Neural cell (in vitro differentiated cells): ENCODE results near the gene TMEM231. TPM values are rescaled to one million over a fixed set of nuclear protein-coding genes. Genes with fewer than 3 reads are reported as not detected.

ENCODE experiments used
- H2AFZ ChIP-seq: fragments of 200-600, 300-800 bp; sonication (generic), shearing (Covaris generic); 2 replicates; pipeline ENCODE4 v1.6.0; 2014; ENCODE audit warnings: low read depth, mild to moderate bottlenecking, antibody characterized with exemption, low read length, moderate library complexity
- H3F3A ChIP-seq: fragments of 200-600 bp; shearing (Covaris generic); 2 replicates; pipeline ENCODE4 v1.6.1; 2016; ENCODE audit warnings: mild to moderate bottlenecking, moderate library complexity, mixed read lengths, antibody characterized with exemption, low read length; ENCODE audit not compliant: insufficient read depth, poor library complexity, severe bottlenecking
- H3K27ac ChIP-seq: fragments of 200-600, 300-800 bp; sonication (generic), shearing (Covaris generic); 2 replicates; pipeline ENCODE4 v1.5.1; 2014; ENCODE audit warnings: mild to moderate bottlenecking, low read length, moderate library complexity
- H3K27me3 ChIP-seq: fragments of 300-800, 200-600 bp; sonication (generic), shearing (Covaris generic); 2 replicates; pipeline ENCODE4 v1.6.0; 2014; ENCODE audit warnings: mild to moderate bottlenecking, low read depth, low read length, moderate library complexity; ENCODE audit not compliant: insufficient read depth
- H3K36me3 ChIP-seq: fragments of 300-800, 200-600 bp; sonication (generic), shearing (Covaris generic); 2 replicates; pipeline ENCODE4 v1.5.1; 2014; ENCODE audit warnings: mild to moderate bottlenecking, antibody characterized with exemption, low read length, moderate library complexity; ENCODE audit not compliant: insufficient read depth
- H3K4me2 ChIP-seq: fragments of 300-800, 200-600 bp; sonication (generic), shearing (Covaris generic); 2 replicates; pipeline ENCODE4 v1.6.0; 2014; ENCODE audit warnings: mild to moderate bottlenecking, low read length
- H3K4me3 ChIP-seq: fragments of 300-800, 200-600 bp; sonication (generic), shearing (Covaris generic); 2 replicates; pipeline ENCODE4 v1.5.1; 2014; ENCODE audit warnings: mild to moderate bottlenecking, low read length, moderate library complexity
- H3K79me2 ChIP-seq: fragments of 200-600 bp; shearing (Covaris generic); replicated peaks from 2 replicates; pipeline ENCODE4 v1.6.0; 2014; ENCODE audit warnings: mild to moderate bottlenecking, low read length, moderate library complexity; ENCODE audit not compliant: insufficient read depth
- H3K9ac ChIP-seq: fragments of 300-800, 200-600 bp; sonication (generic), shearing (Covaris generic); 2 replicates; pipeline ENCODE4 v1.6.1; 2016; ENCODE audit warnings: mild to moderate bottlenecking, low read length, mixed read lengths
- H3K9me2 ChIP-seq: fragments of 200-600 bp; shearing (Covaris generic); 2 replicates; pipeline ENCODE4 v1.6.1; 2016; ENCODE audit warnings: mild to moderate bottlenecking, low read length, mixed read lengths; ENCODE audit not compliant: insufficient read depth
- H3K9me3 ChIP-seq: fragments of 200-600, 300-800 bp; sonication (generic), shearing (Covaris generic); 2 replicates; pipeline ENCODE4 v1.6.1; 2016; ENCODE audit warnings: mild to moderate bottlenecking, mixed run types, low read length, moderate library complexity, mixed read lengths
- H4K20me1 ChIP-seq: fragments of 200-600 bp; shearing (Covaris generic); 2 replicates; pipeline ENCODE4 v1.6.1; 2016; ENCODE audit warnings: mild to moderate bottlenecking, mixed run types; ENCODE audit not compliant: insufficient read depth
- EP300 ChIP-seq: fragments of 450-650 bp; conservative IDR thresholded peaks from 2 replicates; pipeline ENCODE4 v1.6.1; 2014; ENCODE audit warnings: antibody characterized with exemption, mild to moderate bottlenecking, moderate library complexity; ENCODE audit not compliant: poor library complexity, severe bottlenecking
- EZH2 ChIP-seq: fragments of 200-600, 300-800 bp; shearing (Covaris generic), sonication (generic); IDR thresholded peaks from 2 replicates; pipeline ENCODE4 v1.6.1; 2014; ENCODE audit warnings: antibody characterized with exemption, low read length, borderline replicate concordance, mild to moderate bottlenecking; ENCODE audit not compliant: insufficient read depth, poor library complexity, severe bottlenecking
- MXI1 ChIP-seq: fragments of 450-650 bp; conservative IDR thresholded peaks from 2 replicates; pipeline ENCODE4 v1.6.1; 2014; ENCODE audit warnings: antibody characterized with exemption, mild to moderate bottlenecking; ENCODE audit not compliant: poor library complexity, severe bottlenecking
- POLR2AphosphoS5 ChIP-seq: IDR thresholded peaks from 2 replicates; pipeline ENCODE4 v1.6.1; 2012
- RAD21 ChIP-seq: fragments of 450-650 bp; conservative IDR thresholded peaks from 2 replicates; pipeline ENCODE4 v1.6.1; 2014; ENCODE audit warnings: antibody characterized with exemption, mild to moderate bottlenecking, moderate library complexity
- SMC3 ChIP-seq: fragments of 450-650 bp; conservative IDR thresholded peaks from 2 replicates; pipeline ENCODE4 v1.6.1; 2014; ENCODE audit warnings: antibody characterized with exemption, mild to moderate bottlenecking, moderate library complexity; ENCODE audit not compliant: poor library complexity
- TAF1 ChIP-seq: IDR thresholded peaks from 2 replicates; pipeline ENCODE4 v1.6.1; 2012; ENCODE audit warnings: low read depth
- polyA plus RNA-seq: library from polyadenylated mRNA; depleted of rRNA; stranded (reverse); fragments of >200 nt; gene quantifications from 2 replicates; pipeline ENCODE4 v1.2.3, GENCODE V29; 2014
- TF ChIP-seq, protein P1 (sequence below): fragments of 450-650 bp; IDR thresholded peaks from 2 replicates; pipeline ENCODE4 v1.5.1; 2014; ENCODE audit warnings: antibody characterized with exemption, mild to moderate bottlenecking, moderate library complexity; ENCODE audit not compliant: poor library complexity, severe bottlenecking
- TF ChIP-seq, protein P2 (sequence below): IDR thresholded peaks from 2 replicates; pipeline ENCODE4 v1.6.1; 2012; ENCODE audit warnings: borderline replicate concordance

The TMEM231 gene
- polyA plus RNA-seq, 1 donor from 2014 or later: 19.6 TPM

DNA sequence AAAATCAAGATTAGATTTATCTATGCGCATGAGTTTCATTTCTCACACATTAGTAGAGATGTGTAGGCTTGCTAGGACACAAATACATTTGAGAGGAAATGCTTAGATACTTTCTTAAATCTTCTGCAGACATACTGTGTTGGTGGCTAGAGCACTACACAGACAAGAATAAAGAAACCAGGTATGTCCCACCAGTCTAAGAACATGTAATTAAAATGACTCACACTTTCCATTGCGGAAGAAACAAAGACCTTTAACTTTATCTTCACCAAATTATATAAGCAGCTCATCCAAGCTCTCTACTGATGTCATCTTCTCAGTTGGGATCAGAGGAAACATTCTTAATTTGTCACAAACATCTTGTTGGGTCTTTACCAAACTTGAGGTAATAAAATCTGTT is 22.7 kb upstream of the TMEM231 start:
- Histone ChIP-seq H3K4me2 (no peak overlapping the region), H3K9me2 (no peaks in the 10 kb centered on the region), H3K27me3 (no peaks in the 10 kb centered on the region), H3K36me3 (peaks cover 8% of the 10 kb centered on the region), H3K27ac (no peak overlapping the region), H2AFZ (no peak overlapping the region), H3F3A (no peaks in the 10 kb centered on the region), H4K20me1 (no peaks in the 10 kb centered on the region), H3K9me3 (no peaks in the 10 kb centered on the region), H3K9ac (no peak overlapping the region), H3K79me2 (no peaks in the 10 kb centered on the region), H3K4me3 (no peak overlapping the region)
- TF ChIP-seq, protein P1, sequence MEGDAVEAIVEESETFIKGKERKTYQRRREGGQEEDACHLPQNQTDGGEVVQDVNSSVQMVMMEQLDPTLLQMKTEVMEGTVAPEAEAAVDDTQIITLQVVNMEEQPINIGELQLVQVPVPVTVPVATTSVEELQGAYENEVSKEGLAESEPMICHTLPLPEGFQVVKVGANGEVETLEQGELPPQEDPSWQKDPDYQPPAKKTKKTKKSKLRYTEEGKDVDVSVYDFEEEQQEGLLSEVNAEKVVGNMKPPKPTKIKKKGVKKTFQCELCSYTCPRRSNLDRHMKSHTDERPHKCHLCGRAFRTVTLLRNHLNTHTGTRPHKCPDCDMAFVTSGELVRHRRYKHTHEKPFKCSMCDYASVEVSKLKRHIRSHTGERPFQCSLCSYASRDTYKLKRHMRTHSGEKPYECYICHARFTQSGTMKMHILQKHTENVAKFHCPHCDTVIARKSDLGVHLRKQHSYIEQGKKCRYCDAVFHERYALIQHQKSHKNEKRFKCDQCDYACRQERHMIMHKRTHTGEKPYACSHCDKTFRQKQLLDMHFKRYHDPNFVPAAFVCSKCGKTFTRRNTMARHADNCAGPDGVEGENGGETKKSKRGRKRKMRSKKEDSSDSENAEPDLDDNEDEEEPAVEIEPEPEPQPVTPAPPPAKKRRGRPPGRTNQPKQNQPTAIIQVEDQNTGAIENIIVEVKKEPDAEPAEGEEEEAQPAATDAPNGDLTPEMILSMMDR: no peak
- TF ChIP-seq TAF1 (no peak), EP300 (no peak), EZH2 (no peak), MXI1 (no peak), SMC3 (no peak), POLR2AphosphoS5 (no peak), RAD21 (no peak)
- TF ChIP-seq, protein P2, sequence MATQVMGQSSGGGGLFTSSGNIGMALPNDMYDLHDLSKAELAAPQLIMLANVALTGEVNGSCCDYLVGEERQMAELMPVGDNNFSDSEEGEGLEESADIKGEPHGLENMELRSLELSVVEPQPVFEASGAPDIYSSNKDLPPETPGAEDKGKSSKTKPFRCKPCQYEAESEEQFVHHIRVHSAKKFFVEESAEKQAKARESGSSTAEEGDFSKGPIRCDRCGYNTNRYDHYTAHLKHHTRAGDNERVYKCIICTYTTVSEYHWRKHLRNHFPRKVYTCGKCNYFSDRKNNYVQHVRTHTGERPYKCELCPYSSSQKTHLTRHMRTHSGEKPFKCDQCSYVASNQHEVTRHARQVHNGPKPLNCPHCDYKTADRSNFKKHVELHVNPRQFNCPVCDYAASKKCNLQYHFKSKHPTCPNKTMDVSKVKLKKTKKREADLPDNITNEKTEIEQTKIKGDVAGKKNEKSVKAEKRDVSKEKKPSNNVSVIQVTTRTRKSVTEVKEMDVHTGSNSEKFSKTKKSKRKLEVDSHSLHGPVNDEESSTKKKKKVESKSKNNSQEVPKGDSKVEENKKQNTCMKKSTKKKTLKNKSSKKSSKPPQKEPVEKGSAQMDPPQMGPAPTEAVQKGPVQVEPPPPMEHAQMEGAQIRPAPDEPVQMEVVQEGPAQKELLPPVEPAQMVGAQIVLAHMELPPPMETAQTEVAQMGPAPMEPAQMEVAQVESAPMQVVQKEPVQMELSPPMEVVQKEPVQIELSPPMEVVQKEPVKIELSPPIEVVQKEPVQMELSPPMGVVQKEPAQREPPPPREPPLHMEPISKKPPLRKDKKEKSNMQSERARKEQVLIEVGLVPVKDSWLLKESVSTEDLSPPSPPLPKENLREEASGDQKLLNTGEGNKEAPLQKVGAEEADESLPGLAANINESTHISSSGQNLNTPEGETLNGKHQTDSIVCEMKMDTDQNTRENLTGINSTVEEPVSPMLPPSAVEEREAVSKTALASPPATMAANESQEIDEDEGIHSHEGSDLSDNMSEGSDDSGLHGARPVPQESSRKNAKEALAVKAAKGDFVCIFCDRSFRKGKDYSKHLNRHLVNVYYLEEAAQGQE: no peak

DNA sequence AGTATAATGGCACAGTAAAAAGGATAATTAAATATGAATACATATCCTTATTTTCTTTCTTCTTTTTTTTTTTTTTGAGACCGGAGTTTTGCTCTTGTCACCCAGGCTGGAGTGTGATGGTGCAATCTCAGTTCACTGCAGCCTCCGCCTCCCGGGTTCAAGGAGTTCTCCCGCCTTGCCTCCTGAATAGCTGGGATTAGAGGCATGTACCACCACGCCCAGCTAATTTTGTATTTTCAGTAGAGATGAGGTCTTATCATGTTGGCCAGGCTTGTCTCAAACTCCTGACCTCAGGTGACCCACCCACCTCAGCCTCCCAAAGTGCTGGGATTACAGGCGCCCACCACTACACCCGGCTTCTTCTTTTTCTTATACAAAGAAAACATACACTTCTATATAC is 22.2 kb upstream of the TMEM231 start:
- Histone ChIP-seq H3F3A (no peaks in the 10 kb centered on the region), H3K36me3 (peaks cover 8% of the 10 kb centered on the region), H3K9me3 (no peaks in the 10 kb centered on the region), H4K20me1 (no peaks in the 10 kb centered on the region), H3K27ac (no peak overlapping the region), H2AFZ (no peak overlapping the region), H3K4me2 (no peak overlapping the region), H3K9me2 (no peaks in the 10 kb centered on the region), H3K4me3 (no peak overlapping the region), H3K9ac (no peak overlapping the region), H3K27me3 (no peaks in the 10 kb centered on the region), H3K79me2 (no peaks in the 10 kb centered on the region)
- TF ChIP-seq TAF1 (no peak), MXI1 (no peak), EZH2 (no peak), SMC3 (no peak), POLR2AphosphoS5 (no peak), RAD21 (no peak), EP300 (no peak)
- TF ChIP-seq, protein P1: no peak
- TF ChIP-seq, protein P2: no peak
